NCI-H1092 (cell line): Measurements from ENCODE around the gene NRIP1.
A peak's percentile ranks its signal among the peaks of the same experiment; 100 is the strongest.

ENCODE experiments used
- DNase-seq: peaks from one replicate; lab custom pipeline; 2025; lab: John Stamatoyannopoulos, UW

Gene NRIP1

DNA sequence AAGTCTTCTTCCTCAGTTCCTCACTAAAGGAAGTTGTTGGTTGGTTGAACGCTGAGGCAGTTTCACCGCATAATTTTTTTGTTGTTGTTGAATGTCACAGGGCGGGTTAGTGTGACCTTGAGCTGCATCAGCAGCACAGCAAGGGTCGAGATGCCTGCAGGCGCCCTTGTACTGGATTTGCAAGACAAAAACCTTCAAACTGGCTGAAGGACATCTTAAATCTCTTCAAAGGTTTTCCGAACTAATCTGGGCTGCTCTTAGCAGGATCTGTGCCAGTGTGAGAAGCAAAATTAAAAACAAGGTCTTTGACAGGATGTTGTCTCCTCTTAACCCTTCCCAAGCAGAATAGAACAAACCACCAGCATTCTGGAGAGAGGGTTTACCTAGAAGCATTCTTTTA, 59.4 kb downstream of the NRIP1 start:
- no peak for DNase-seq

DNA sequence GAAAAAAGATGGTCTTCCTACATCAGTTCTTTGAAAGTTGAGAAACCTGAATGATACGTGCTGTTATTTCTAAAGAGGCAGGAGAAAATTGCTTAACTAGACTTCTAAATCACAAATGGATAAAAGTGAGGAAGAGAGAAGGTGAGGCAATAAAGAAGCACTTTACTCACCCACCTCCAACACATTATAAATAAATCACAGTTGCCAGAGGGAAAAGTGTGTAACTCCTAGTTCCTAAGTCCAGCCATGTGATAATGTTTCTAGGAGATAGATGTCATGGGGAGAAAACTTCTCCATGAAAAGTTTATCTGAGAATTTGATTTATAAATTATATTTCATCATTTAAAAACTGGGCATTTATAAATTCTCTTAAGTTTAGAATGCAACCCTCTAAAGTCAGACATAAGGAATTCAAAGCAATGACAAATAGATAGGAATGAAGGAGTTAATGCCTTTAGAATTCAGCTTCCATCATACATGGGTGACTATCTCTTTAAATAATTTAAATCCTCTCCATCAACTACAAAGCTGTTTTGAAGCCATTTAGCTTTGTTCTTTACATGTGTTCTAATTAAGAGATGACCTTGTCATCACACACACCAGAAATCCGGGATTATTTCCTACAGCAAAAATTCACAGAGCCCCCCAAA, 60.0 kb downstream of the NRIP1 start:
- DNase-seq: no peak

DNA sequence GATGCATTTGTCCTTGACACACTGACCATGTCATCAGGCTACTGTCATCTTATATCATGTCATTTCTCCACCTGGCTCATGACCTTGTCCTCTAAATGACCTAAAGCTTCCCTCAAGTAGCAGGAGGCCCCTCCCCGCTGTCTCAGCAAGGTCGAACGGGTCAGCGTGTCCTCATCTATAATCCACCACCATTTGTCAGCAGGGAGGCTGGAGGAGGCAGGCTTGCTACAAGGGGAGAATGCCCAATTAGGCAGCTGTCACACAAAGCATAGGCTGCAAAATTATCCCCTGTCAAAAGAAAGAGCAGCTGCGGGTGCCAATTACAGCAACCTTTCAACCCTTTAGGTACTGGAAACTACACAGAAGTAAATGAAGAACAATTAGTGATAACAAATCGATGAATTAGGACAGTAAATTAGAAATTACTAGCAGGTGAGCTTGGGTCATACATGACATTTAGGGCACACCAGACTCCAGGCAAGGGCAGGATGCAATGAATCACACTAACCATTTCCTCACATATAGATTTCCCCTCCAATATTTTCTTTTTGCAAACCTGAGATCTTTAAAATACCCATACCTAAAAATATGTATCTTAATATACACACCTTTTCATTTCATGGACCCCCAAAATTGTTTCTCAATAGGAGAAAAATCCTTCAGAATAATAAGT, 61.2 kb downstream of the NRIP1 start:
- peak; percentile 71 for DNase-seq

GRCh38 chr21:15001857-15002606, 62.8 kb downstream of the NRIP1 start:
- DNase-seq: peak; percentile 8

GRCh38 chr21:15001113-15001512, 63.7 kb downstream of the NRIP1 start:
- DNase-seq: no peak

GRCh38 chr21:15000081-15000480, 64.7 kb downstream of the NRIP1 start:
- no peak for DNase-seq

- DNase-seq: no peak
These were observed 66.0 kb downstream of the NRIP1 start for GRCh38 chr21:14998784-14999183.

GRCh38 chr21:14998336-14998735, 66.5 kb downstream of the NRIP1 start:
- no peak for DNase-seq

GRCh38 chr21:14995695-14996490, 68.9 kb downstream of the NRIP1 start:
- no peak for DNase-seq

GRCh38 chr21:14995226-14995625, 69.6 kb downstream of the NRIP1 start:
- DNase-seq: no peak

DNA sequence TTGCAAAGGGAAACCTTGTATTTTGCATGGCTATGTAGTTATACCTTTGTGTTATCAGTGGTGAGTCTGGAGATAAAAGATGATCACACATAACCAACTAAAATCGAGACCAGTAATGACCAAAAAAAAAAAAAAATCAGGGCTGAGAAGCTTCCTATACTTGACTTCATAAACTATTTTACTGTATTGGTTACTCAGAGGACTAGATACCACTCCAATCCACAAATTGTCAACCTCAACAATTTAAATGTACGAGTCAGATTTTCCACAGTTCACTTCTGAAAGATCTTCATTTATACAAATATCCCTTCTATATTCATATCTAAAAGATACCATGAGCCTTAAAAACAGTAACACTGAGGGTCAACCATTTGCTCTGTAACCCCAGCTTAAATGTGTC, 71.7 kb downstream of the NRIP1 start:
- no peak for DNase-seq

- no peak for DNase-seq
These were observed 72.8 kb downstream of the NRIP1 start for GRCh38 chr21:14991957-14992356.

GRCh38 chr21:14989359-14989758, 75.4 kb downstream of the NRIP1 start:
- no peak for DNase-seq

DNA sequence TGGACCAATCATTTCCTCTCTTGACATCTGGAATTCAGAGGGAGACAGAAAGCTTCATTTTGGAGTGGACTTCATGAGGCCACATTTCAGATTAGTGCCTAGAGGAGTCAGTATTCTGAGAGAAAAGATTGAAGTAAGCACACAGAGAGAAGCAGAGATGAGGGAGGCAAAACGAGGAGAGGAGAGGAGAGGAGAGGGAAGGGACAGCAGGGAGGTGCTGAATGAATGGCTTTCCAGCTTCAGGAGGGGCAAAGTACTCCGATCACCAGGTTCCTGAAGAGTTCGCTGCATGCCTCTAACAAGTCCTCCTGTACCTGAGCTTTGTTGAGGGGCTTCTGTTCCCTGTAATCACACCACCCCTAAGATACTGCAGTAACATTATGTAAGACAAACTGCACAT, 76.0 kb downstream of the NRIP1 start:
- DNase-seq: no peak

GRCh38 chr21:14987370-14988170, 77.2 kb downstream of the NRIP1 start:
- no peak for DNase-seq

DNA sequence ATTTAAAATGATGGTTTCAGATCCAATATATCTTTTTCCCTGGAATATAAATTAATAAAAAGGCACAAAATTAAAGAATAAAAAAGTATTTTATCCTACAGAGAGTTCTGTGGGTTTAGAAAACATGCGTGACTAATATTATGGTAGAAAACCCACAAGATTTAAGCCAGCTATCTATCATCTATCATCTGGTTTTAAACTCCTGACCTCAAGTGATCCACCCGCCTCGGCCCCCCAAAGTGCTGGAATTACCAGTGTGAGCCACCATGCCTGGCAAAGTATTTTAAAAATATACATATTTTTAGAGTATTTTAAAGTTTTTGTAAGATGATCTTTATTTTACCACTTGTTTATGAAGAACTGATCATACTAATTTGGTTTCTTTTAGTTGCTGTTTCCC, 79.5 kb downstream of the NRIP1 start:
- DNase-seq: no peak

DNA sequence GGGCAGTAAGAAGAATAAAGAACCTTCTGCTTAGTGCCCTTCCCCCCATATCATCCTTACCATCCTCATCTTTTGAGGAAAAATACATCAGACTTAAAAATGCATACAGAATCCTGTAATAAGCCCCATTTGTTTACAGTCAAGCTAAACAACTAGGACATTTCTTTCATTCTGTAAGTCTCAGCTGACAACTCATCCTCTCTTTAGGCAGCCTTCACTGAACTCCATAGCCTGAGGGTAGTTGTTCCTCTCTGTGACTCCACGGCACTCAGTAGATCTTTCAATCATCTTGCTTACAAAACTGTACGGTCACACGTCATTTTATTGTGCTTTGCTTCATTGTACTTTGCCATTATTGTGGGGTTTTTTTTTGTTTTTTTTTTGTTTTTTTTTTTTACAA, 82.5 kb downstream of the NRIP1 start:
- no peak for DNase-seq

DNA sequence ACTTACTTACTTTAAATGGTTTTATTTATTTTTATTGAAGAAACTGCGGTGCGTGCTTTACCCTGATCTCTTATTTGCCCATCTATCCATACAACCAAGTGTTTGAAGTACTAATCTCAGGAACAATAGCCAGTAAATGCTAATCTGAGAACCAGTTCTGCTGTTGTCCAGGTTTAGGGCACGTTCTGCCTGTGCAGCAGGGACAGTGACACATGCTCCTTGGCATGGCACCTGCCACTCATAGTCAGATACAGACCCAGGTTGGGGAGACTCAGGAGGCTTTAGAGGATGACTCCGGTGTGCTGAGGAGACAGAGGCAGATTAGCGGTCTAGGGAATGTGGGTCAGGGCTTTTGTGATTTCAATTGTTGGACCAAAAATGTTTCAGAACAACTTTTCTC, 83.6 kb downstream of the NRIP1 start:
- DNase-seq: no peak

GRCh38 chr21:14979264-14979663, 85.5 kb downstream of the NRIP1 start:
- no peak for DNase-seq

DNA sequence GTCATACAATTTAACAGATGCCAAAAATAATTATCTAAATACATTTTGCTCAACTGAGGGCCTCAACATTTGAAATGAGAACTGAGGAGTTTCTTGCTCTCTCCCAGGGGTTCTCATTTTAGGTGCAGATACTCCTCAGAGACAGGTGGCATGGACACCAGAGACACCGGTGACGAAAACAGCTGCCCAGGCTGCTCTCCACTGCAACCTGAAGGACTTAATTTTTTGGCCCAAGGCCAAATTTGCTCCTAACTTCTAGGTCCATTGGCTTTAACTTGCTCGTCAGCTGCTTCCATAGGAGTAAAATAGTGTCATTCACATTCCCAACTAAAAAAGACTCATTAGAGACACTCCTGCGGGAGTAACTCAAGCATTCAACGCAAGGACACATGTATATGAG, 87.0 kb downstream of the NRIP1 start:
- DNase-seq: peak; percentile 12

GRCh38 chr21:14975136-14975919, 89.5 kb downstream of the NRIP1 start:
- no peak for DNase-seq
